ENCODE data around the gene LIMK1.

Gene LIMK1

DNA sequence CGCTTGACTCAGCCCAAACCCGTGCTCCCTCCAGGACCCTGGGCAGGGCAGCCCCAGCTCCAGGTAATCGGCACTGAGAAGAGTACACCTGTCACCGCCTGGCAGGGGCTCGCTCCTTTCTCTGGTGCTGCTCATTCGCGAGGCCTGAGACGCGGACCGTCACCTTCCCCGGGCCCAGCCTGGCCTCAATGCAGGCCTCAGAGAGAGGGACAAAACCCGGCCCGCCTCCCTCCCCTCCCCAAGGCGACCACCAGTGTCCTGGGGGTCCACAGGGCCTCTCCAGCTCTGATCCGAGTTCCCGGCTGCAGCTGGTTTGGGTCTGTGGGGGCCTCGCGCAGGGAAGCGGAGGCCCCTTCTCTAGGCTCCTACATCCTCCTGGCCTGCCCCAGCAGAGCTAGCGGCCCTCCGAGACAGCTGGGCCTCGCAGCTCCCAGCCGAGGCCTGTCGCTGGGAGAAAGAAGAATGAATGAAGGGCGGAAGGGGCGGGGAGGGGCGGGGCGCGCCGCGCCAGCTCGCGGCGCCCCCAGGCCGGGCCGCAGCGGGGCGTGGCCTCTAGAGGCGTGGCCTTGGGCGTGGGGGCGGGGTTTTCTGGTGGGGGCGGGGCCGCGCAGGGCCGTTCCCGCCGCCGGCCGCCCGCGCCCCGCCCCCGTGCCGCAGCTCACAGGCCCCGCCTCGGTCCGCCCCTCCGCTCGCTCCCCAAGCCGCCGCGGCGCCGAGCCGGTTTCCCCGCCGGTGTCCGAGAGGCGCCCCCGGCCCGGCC lies at the start of gene LIMK1:
LIMK1 (plus strand) TSS at position 688 of the 760 bp plus-strand sequence. CDS start 187 bp downstream, outside the sequence.
- TF ChIP-seq, protein P1, sequence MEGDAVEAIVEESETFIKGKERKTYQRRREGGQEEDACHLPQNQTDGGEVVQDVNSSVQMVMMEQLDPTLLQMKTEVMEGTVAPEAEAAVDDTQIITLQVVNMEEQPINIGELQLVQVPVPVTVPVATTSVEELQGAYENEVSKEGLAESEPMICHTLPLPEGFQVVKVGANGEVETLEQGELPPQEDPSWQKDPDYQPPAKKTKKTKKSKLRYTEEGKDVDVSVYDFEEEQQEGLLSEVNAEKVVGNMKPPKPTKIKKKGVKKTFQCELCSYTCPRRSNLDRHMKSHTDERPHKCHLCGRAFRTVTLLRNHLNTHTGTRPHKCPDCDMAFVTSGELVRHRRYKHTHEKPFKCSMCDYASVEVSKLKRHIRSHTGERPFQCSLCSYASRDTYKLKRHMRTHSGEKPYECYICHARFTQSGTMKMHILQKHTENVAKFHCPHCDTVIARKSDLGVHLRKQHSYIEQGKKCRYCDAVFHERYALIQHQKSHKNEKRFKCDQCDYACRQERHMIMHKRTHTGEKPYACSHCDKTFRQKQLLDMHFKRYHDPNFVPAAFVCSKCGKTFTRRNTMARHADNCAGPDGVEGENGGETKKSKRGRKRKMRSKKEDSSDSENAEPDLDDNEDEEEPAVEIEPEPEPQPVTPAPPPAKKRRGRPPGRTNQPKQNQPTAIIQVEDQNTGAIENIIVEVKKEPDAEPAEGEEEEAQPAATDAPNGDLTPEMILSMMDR (IDR thresholded peaks at IDR 0.05; ENCODE audit: low read depth, low read length), result no peak
- DNase-seq (ENCODE audit: low read depth, low spot score), result peak; percentile 82
- in situ Hi-C loops (cut with HindIII; ENCODE audit: low sequenced_read_pairs), result no loop called here
- H3K4me3 ChIP-seq (ENCODE audit: low read depth, low read length), result peak within 1 kb of the TSS; percentile 73

DNA sequence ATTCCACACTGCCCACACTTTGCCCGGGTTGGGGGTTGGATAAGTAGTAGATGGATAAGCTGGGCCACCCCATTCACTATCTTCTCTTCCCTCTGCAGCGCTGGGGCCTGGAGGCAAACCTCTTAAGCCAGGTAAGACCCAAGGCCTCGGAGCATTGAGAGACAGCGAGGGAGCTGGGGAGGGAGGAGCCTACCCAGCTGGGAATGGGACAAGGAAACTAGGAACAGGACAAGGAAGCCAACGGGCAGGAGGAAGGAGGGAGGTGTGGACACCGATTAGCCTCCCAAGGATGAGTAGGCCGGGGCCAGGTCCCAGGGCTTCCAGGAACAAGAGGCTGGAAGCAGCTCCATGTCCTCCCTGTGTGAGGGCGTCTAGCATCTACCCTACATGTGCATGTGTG lies 46.0 kb upstream of the LIMK1 start:
- no peak for DNase-seq (ENCODE audit: low read depth, low spot score)
- in situ Hi-C loops (cut with HindIII; ENCODE audit: low sequenced_read_pairs), result no loop called here
- no peak overlapping the region for H3K4me3 ChIP-seq (ENCODE audit: low read depth, low read length)
- TF ChIP-seq, protein P1 (IDR thresholded peaks at IDR 0.05; ENCODE audit: low read depth, low read length), result no peak

DNA sequence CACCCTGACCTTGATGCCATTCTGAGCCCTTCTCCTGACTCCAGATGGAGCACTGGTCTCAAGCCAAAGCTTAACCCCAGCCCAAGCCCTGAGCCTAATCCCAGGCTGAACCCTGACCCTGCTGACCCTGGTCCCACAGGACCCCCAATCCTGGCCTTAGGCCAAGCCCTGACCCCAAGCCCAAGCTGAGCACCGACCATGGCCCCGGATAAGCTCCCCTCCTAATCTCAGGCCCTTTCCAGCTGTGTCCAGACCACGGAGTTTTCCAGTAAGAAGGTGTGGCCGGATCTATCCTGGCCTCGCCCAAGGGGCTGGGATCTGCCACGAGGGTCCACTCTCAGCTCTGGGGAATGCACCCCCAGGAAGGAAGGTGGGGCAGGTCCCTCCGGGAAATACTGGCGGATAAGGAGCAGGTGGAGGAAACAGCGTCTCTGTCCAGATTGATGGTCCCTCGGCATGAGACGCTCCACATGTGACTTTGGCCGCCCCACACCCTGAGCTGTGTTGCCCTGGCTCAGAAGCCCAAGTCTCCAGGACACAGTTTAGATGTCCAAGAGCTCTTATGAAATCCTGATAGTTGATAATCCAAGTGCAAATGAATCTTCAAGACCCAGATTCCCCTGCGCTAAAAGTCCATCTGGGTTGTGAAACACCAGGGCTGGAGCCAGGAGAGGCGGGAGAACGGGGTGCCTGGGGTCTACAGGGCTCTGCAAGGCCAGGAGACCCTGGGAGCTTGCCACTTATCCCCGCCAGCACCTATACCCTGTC lies 45.2 kb upstream of the LIMK1 start:
- TF ChIP-seq, protein P1 (IDR thresholded peaks at IDR 0.05; ENCODE audit: low read depth, low read length), result no peak
- no peak overlapping the region for H3K4me3 ChIP-seq (ENCODE audit: low read depth, low read length)
- DNase-seq (ENCODE audit: low read depth, low spot score), result no peak
- in situ Hi-C loops (cut with HindIII; ENCODE audit: low sequenced_read_pairs), result no loop called here

DNA sequence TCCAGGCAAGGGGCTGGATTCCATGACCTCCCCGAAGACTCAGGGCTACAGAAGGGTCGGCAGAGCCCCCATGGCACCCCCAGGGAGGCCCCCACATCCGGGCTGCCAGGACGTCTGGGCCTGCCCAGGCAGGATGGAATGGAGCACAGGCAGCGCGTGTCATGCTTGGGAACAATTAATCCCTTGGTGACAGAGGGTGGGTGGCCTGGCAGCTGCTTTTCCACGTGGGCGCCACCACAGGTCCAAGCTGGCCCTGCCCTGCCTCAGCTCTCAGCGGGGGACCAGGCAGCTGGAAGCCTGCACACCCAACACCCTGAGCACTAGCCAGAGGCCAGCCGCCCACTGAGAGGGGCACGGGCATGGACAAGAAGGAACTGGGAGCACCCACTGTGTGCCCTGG lies 44.3 kb upstream of the LIMK1 start:
- in situ Hi-C loops (cut with HindIII; ENCODE audit: low sequenced_read_pairs), result no loop called here
- TF ChIP-seq, protein P1 (IDR thresholded peaks at IDR 0.05; ENCODE audit: low read depth, low read length), result no peak
- no peak for DNase-seq (ENCODE audit: low read depth, low spot score)
- H3K4me3 ChIP-seq (ENCODE audit: low read depth, low read length), result no peak overlapping the region

DNA sequence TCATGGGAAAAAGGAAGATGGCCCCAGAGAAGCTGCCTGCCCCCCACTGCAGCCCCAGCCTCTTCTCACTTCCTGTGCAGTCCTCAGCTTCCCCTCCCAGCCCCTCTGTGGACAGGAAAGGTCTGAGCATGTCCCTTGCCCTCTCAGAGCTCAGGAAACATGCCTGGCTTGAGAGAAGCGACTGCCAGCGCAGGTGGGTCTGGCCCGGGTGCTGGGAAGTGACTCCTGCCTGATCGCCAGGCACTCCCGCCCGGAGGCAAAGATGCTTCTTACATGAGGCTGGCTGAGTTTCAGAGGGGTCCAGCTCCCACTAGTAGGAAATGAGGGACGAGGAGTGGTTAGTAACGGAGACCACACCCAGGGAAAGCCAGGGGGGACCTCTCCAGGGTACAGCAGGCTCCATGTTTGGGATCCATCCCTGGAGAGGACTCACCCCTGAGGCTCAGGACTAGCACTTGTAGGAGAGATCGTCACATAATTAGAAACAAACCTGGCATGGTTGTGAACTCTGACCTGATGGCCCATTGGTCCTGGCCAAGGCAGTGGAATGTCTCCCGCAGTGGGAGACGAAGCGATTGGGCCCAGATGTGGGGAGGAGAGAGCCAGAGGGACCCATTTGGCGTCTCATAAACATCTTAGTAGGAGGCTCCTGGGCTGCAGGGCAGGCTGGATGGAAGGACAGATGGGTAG lies 43.4 kb upstream of the LIMK1 start:
- TF ChIP-seq, protein P1 (IDR thresholded peaks at IDR 0.05; ENCODE audit: low read depth, low read length), result no peak
- H3K4me3 ChIP-seq (ENCODE audit: low read depth, low read length), result no peak overlapping the region
- in situ Hi-C loops (cut with HindIII; ENCODE audit: low sequenced_read_pairs), result no loop called here
- no peak for DNase-seq (ENCODE audit: low read depth, low spot score)

DNA sequence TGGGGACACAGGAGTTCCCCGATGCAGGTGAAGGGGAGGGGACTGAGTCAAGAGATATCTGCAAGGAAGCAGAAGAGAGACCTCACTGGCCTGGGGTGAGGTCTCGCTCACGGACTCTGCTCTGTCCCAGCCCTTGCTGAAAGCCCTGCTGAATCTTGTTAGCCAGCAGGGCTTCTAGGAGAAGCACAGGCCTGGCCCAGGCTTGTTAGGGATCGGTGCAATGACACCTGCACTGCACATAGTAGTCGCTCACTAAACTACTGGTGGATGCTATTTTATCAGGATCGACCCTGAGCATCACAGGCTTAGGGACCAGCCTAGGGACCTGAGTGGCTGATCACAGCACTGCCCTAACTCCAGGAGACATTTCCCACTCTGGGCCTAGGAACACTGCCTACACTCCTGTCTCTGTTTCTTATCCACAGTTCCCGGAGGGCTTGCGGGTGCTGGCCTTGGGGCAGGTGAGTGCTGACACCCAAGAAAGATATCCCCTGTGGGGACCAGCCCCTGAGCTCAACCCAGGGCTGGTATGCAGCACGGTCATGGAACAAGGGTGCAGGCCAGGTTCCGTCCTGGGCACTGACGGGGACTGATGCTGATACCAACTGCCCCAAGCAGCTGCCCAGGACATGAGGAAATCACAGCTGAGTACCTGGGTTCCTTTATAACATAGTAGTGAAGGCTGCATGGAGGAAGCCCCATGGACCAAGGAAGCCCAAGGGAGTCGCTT lies 42.6 kb upstream of the LIMK1 start:
- H3K4me3 ChIP-seq (ENCODE audit: low read depth, low read length), result no peak overlapping the region
- DNase-seq (ENCODE audit: low read depth, low spot score), result no peak
- in situ Hi-C loops (cut with HindIII; ENCODE audit: low sequenced_read_pairs), result no loop called here
- TF ChIP-seq, protein P1 (IDR thresholded peaks at IDR 0.05; ENCODE audit: low read depth, low read length), result no peak

Data from astrocyte of the spinal cord (primary cell).